Measurements from ENCODE around the gene CKAP4.

DNA sequence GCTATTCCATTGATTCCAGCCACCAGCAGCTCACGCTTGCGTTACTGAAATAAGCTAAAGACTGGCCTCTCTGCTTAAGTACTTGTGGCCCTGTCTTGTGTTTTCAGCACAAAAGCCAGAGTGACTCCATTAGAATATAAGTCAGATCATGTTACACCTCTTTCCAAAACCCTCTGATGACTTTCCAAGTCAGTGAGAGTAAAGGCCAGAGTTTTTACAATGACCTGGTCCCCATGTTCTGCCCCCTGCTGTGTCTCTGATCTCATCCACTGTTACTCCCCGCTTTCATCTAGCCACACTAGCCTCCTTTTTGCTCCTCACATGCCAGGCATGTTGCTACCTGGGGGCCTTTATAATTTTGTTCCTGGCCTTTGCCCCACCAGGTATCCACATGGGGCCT lies 6.9 kb upstream of the CKAP4 start:
- TF ChIP-seq, protein P1, sequence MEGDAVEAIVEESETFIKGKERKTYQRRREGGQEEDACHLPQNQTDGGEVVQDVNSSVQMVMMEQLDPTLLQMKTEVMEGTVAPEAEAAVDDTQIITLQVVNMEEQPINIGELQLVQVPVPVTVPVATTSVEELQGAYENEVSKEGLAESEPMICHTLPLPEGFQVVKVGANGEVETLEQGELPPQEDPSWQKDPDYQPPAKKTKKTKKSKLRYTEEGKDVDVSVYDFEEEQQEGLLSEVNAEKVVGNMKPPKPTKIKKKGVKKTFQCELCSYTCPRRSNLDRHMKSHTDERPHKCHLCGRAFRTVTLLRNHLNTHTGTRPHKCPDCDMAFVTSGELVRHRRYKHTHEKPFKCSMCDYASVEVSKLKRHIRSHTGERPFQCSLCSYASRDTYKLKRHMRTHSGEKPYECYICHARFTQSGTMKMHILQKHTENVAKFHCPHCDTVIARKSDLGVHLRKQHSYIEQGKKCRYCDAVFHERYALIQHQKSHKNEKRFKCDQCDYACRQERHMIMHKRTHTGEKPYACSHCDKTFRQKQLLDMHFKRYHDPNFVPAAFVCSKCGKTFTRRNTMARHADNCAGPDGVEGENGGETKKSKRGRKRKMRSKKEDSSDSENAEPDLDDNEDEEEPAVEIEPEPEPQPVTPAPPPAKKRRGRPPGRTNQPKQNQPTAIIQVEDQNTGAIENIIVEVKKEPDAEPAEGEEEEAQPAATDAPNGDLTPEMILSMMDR (IDR thresholded peaks at IDR 0.05; ENCODE audit: insufficient read depth, low read length, poor library complexity, severe bottlenecking): no peak
- TF ChIP-seq EZH2phosphoT487 (conservative IDR thresholded peaks at IDR 0.05; ENCODE audit: low read length): no peak

Measured in SU-DHL-6 (cell line).